Muscle of back (tissue), 11 donors: Measurements from ENCODE around the gene SUMF1. TPM values are rescaled to one million over a fixed set of nuclear protein-coding genes. Genes with fewer than 3 reads are reported as not detected.

ENCODE experiments used
- DNase-seq, 3 donors: peaks; one replicate each; pipeline versions ENCODE4 v3.0.0 to v3.0.0-alpha.2; 2013
- polyA plus RNA-seq, 10 donors: library from polyadenylated mRNA; unstranded; fragments of 120-200 nt; gene quantifications; one replicate each; pipeline ENCODE4 v1.2.1, GENCODE V29; 2013; ENCODE audit not compliant: insufficient read length in 10 of 10

The SUMF1 gene
- polyA plus RNA-seq, 10 donors, result 14.0 to 20.7 (median 16.7) TPM

- no peak for DNase-seq
Measured at GRCh38 chr3:4501437-4501836, 34.4 kb upstream of the SUMF1 start.

DNA sequence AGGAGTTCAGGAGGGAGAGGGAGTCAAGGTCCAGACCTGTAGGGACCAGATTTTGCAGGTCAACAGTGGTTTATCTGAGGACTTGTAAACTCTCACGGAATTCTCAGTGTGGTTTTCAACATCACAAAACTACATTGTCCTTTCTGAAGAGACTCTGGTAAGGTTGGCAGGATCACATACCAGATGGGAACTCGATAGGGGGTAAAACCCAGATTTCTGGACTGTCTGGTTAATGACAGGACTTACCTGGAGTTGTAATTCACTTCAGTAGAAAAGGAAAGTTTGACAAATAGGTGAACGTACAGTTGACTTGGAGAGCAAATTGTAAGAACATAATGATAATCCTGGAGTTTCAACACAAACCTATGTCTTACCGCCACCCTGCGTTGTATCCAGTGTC lies 31.4 kb upstream of the SUMF1 start:
- no peak for DNase-seq

DNA sequence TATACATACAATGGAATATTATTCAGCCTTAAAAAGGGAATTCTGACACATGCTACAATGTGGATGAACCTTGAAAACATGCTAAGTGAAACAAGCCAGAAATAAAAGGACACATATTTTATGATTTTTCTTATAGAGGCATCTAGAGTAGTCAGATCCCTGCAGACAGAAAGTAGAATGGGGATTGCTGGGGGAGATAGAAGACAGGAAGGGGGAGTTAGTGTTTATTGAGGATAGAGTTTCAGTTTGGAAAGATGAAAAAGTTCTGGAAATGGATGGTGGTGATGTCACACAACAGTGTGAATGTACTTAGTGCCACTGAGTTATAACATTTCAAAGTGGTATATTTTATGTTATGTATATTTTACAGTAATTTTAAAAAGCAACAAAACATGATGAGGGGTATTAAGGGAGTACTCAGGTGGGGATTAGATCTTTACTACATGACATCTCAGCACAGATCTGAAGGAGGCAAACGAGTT lies 30.8 kb upstream of the SUMF1 start:
- no peak for DNase-seq

- no peak for DNase-seq
Measured at GRCh38 chr3:4497005-4497692, 30.1 kb upstream of the SUMF1 start.

GRCh38 chr3:4496087-4496452 lies 29.0 kb upstream of the SUMF1 start:
- no peak for DNase-seq

GRCh38 chr3:4495294-4496086 lies 28.4 kb upstream of the SUMF1 start:
- DNase-seq, result no peak

DNA sequence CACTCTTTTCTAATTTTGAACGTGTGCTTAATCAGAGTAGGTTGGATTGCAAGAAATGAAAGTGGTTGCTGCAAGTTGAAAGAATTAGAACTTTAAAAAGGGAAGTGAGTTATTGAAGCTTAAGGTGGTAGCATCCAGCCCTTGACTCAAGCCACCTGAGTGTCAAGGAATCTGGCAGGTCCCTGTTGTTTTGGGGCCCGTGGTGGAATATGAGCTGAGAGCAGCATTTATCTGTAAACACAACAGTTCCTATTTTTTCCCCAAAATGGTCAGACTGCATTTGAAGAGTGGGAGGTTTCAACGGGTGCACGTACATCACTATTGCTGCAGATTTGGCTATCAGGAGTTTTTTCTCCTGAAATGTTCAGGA lies 27.8 kb upstream of the SUMF1 start:
- no peak for DNase-seq

GRCh38 chr3:4493941-4494894 lies 27.1 kb upstream of the SUMF1 start:
- peak in 2 of 3 donors; percentile 47 to 83 for DNase-seq

DNA sequence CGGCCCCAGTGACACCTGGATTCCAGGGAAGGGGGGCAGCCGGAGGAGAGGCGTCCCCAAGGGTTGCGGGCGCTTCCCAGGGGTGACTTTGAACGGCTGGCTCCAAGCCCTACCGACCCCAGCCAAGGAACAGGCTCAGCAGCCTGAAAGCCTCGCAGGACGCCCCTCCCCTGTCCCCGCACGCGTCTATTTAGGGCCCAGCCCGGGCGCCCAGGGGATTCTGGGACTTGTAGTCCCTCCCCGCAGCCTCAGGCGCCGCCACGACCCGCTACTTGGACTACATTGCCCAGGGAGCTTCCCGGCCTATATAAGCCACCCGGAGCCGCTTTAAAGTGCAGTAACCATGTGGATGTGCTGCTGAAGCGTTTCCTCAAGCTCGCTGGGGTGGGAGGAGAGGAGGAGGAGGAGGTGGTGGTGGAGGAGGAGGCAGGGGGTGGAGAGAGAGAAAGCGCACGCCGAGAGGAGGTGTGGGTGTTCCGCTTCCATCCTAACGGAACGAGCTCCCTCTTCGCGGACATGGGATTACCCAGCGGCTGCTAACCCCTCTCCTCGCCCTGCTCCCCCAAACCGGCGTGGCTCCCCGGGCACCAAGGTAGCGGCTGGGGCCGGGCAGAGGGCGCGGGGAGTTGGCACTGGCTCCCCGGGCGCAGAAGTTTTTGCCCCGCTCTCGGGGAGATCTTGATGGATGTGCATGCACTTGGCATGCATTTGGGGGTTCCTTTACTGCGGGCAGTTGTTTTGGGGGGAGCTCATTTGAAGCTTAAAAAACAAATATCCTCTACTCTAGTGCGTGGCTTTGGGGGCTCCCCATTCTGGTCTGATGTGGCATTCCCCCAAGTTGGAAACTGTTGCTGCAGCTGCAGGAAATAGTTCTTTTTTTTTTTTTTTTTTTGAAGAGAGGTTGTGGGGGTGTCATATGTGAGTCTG lies 26.2 kb upstream of the SUMF1 start, which contains the start of gene ITPR1:
Gene ITPR1, plus strand, starts transcription at position 335 of the 927 bp plus-strand sequence. CDS start 23,144 bp downstream, outside the sequence.
- peak; percentile 98 to 99 (median 99) for DNase-seq

- DNase-seq, result no peak
Measured at GRCh38 chr3:4492208-4493013, 25.3 kb upstream of the SUMF1 start.

- DNase-seq, result no peak
Measured at GRCh38 chr3:4491855-4492207, 24.8 kb upstream of the SUMF1 start.

- DNase-seq, result no peak
Measured at GRCh38 chr3:4478261-4478660, 11.2 kb upstream of the SUMF1 start.

- DNase-seq, result no peak
Measured at GRCh38 chr3:4476496-4476895, 9.4 kb upstream of the SUMF1 start.

- DNase-seq, result no peak
Measured at GRCh38 chr3:4475804-4476203, 8.7 kb upstream of the SUMF1 start.

GRCh38 chr3:4474683-4475490 lies 7.8 kb upstream of the SUMF1 start:
- peak in 2 of 3 donors; percentile 28 to 42 for DNase-seq

GRCh38 chr3:4472766-4473165 lies 5.7 kb upstream of the SUMF1 start:
- no peak for DNase-seq

- no peak for DNase-seq
Measured at GRCh38 chr3:4472312-4472711, 5.2 kb upstream of the SUMF1 start.

GRCh38 chr3:4471907-4472306 lies 4.8 kb upstream of the SUMF1 start:
- no peak for DNase-seq

DNA sequence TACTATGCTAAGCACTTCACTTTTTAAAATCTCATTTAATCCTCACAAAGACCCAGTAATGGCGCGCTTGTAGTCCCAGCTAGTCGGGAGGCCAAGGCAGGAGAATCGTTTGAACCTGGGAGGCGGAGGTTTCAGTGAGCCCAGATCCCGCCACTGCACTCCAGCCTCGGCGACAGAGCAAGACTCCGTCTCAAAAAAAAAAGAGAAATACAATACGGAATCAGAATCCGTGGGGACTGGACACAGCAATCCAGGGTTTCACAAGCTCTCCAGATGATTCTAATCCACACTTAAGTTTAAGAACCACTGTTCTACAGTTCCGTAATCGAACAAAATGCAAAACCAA lies 426 bp upstream of the SUMF1 start:
- peak in 1 of 3 donors; percentile 2 for DNase-seq
